A204.1 (cell line): Measurements from ENCODE around the gene TECR.
"Not testable (repeated sequence)": the region's sequence is repeated elsewhere in the genome, so short reads cannot be mapped to it uniquely, and the experiment has no call there.

ENCODE experiments used
- FAIRE-seq: peaks from 2 replicates; lab custom pipeline; 2012; peaks lifted over from hg19 to GRCh38; lab: Jason Lieb, UNC

Gene TECR

GRCh38 chr19:14536926-14537692 is 7.7 kb downstream of the TECR start:
- FAIRE-seq: no peak

- FAIRE-seq: no peak
Observed at GRCh38 chr19:14540741-14541525, 11.5 kb downstream of the TECR start.

GRCh38 chr19:14541979-14542378 is 12.6 kb downstream of the TECR start:
- FAIRE-seq: not testable (repeated sequence)

- no peak for FAIRE-seq
Observed at GRCh38 chr19:14542711-14543328, 13.4 kb downstream of the TECR start.

GRCh38 chr19:14544047-14544446 is 14.7 kb downstream of the TECR start:
- FAIRE-seq: no peak

- FAIRE-seq: no peak
Observed at GRCh38 chr19:14544977-14545715, 15.8 kb downstream of the TECR start.

- FAIRE-seq: no peak
Observed at GRCh38 chr19:14545716-14546082, 16.3 kb downstream of the TECR start.

GRCh38 chr19:14550201-14550754 is 20.9 kb downstream of the TECR start:
- no peak for FAIRE-seq

- not testable (repeated sequence) for FAIRE-seq
Observed at GRCh38 chr19:14551134-14552005, 22.0 kb downstream of the TECR start.

GRCh38 chr19:14552006-14552360 is 22.6 kb downstream of the TECR start:
- not testable (repeated sequence) for FAIRE-seq

GRCh38 chr19:14553042-14553938 is 23.9 kb downstream of the TECR start:
- no peak for FAIRE-seq

GRCh38 chr19:14553939-14554243 is 24.5 kb downstream of the TECR start:
- FAIRE-seq: no peak

- no peak for FAIRE-seq
Observed at GRCh38 chr19:14554382-14554812, 25.0 kb downstream of the TECR start.

- no peak for FAIRE-seq
Observed at GRCh38 chr19:14555918-14556661, 26.7 kb downstream of the TECR start.

GRCh38 chr19:14556662-14557188 is 27.3 kb downstream of the TECR start:
- FAIRE-seq: no peak

GRCh38 chr19:14558370-14559066 is 29.1 kb downstream of the TECR start:
- no peak for FAIRE-seq

GRCh38 chr19:14559916-14560775 is 30.8 kb downstream of the TECR start:
- no peak for FAIRE-seq

- FAIRE-seq: no peak
Observed at GRCh38 chr19:14560776-14561108, 31.3 kb downstream of the TECR start.
